NCI-H446 (cell line): ENCODE results near the gene RND3.

Experiments used
- DNase-seq, 2 experiments: peaks; one replicate each; lab custom pipeline; 2025; lab: John Stamatoyannopoulos, UW

The RND3 gene

GRCh38 chr2:150441784-150442183, 45.7 kb downstream of the RND3 start:
- no peak for DNase-seq

GRCh38 chr2:150441226-150441625, 46.2 kb downstream of the RND3 start:
- no peak for DNase-seq

- no peak for DNase-seq
These were observed 48.8 kb downstream of the RND3 start for GRCh38 chr2:150438654-150439053.

- DNase-seq = no peak
These were observed 49.4 kb downstream of the RND3 start for GRCh38 chr2:150438041-150438440.

- DNase-seq = peak in 1 of 2 experiments; percentile 28
These were observed 55.2 kb downstream of the RND3 start for GRCh38 chr2:150432312-150432625.

- DNase-seq = no peak
These were observed 55.7 kb downstream of the RND3 start for GRCh38 chr2:150431561-150432311.

- DNase-seq = peak; percentile 58 to 88
These were observed 58.0 kb downstream of the RND3 start for GRCh38 chr2:150429384-150429961.

- DNase-seq = no peak
These were observed 58.8 kb downstream of the RND3 start for GRCh38 chr2:150428641-150429040.

- no peak for DNase-seq
These were observed 60.2 kb downstream of the RND3 start for GRCh38 chr2:150427298-150427697.

- no peak for DNase-seq
These were observed 60.7 kb downstream of the RND3 start for GRCh38 chr2:150426724-150427123.

- DNase-seq = no peak
These were observed 61.2 kb downstream of the RND3 start for GRCh38 chr2:150426315-150426714.

GRCh38 chr2:150425121-150425955, 62.1 kb downstream of the RND3 start:
- no peak for DNase-seq

GRCh38 chr2:150424406-150424805, 63.1 kb downstream of the RND3 start:
- no peak for DNase-seq

GRCh38 chr2:150421126-150421651, 66.3 kb downstream of the RND3 start:
- no peak for DNase-seq

GRCh38 chr2:150418916-150419315, 68.6 kb downstream of the RND3 start:
- DNase-seq = no peak
